Activated T-helper 9 cell treated with anti-CD3 and anti-CD28 coated beads, Interleukin-2, amount 50 U/mL, for 16 hours (primary cell): Measurements from ENCODE around the gene SMIM23.

Experiments
- DNase-seq: peaks from one replicate; pipeline ENCODE4 v3.0.0-alpha.2; 2020; ENCODE audit warnings: low read depth

Gene SMIM23

DNA sequence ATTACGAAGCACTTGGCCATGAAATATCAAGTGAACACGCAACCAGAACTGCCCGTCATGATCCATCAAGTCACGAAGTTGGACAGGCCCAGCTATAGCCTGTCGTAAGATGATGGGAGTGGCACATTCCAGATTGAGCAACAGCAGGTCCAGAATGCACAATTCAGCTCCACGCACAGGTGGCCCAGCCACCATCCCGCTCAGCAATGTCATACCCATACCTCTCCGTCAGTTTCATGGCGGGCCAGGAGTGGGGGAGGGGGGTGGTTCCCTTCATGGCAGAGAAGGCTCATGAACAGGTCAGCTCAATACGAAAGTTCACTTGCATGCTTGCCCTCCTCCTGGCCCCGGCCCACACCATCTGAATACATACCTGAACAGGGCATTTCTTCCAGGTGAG, 34.9 kb downstream of the SMIM23 start:
- no peak for DNase-seq

DNA sequence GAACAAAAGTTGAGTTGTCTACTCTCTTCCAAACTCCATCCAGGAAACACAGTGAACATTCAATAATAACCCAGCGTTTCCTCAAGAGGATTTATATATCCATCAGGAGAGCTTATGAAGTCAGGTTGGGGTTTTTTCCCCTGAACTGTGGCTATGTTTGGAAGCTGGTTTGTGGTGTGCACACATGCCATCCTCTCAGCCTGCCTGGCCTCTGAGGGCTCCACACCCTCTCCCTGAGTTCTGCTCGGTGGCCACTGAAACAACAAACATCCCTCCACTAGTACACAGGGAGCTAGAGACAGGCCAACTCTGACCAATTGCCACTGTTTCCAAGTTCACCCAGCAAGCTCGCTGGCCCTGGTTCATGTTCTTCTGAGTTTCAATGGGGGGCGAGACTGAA, 35.7 kb downstream of the SMIM23 start:
- no peak for DNase-seq

DNA sequence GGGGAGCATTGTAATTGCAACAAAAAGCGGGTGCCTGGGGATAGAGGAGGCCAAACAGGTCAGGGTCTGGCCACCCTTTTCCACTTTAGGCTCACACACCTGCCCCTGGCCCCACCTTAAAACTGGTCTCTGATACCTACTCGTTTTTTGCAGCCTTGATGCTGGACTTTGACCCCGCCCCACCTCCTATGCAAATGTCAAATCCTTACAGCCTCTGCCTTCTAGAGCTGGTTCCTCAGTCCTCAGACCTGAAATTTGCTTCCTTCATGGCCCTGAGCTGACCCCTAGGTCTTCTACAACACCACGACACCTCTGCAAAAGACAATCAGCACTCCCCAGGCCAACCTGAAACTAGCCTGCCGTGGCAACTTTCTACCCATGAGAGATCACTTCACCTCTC, 37.7 kb downstream of the SMIM23 start:
- no peak for DNase-seq

DNA sequence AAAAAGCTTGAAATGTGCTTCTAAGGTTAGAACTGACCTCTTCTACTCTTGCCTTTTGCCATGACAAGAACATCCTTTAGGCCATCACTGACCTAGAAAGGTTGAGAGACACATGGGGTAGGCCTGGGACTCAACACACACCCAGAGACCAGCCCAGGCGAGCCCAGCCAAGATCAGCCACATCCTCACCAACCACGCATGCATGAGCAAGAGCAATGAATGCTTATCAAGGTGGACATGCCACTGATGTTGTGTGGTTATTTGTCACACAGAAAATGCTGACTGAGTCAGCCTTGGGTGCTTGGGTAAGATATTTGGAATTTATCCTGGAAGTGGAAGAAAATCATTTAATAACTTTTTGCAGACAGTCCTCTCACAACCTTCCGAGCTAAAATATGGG, 39.4 kb downstream of the SMIM23 start:
- no peak for DNase-seq

DNA sequence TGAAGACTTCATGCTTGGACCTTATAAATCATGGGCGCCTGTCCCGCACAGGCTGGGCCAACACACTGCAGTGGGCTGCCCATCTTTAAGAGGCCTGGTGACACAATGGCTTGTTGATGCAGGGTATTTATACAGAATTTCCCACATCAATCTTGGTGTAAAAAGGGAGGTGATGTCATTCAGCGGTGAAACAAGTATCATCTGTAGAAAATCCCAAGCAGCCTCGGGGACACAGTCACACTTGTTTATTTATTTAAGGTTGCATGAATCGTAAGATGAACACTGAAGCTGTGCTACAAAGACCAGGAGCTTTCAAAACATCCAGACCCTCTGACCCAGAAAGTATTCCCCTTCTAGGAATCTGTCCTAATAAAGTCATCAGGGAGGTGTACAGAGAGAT, 40.5 kb downstream of the SMIM23 start:
- DNase-seq = no peak

DNA sequence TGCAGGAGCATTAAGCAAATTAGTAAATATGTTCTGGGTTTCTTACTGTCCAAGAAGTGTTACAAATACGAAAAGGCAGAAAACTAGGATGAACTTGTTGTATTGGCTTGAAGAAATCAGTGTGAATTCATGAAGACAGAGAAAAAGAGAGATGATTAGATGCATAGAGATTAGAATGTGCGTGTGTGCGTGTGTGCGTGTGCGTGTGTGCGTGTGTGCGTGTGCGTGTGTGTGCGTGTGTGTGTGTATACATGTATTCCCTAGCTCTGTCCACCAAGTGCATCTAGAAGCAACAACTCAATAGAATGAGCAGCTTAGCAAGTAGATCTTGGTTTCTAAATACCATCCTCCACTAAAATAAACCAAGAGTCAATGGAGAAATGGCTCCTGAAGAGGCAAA, 41.5 kb downstream of the SMIM23 start:
- no peak for DNase-seq

DNA sequence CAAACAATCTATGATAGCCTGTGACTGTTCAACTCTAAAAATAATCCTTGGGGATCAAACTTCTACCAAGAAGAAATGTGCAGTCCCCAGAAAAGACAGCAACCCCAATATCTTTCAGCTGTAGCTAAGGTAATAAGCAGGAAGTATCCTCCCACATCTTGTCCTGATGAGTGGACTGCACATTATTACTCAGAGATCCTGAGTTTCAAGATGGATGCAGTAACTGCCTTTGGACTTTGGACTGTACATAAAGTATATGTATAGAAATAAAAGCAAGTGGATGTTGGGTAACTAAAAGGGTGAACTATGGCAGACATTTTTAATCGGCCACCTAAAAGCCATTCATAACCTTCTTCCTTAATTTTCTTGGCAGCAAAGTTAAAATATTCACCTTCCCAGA, 45.1 kb downstream of the SMIM23 start:
- DNase-seq = no peak

DNA sequence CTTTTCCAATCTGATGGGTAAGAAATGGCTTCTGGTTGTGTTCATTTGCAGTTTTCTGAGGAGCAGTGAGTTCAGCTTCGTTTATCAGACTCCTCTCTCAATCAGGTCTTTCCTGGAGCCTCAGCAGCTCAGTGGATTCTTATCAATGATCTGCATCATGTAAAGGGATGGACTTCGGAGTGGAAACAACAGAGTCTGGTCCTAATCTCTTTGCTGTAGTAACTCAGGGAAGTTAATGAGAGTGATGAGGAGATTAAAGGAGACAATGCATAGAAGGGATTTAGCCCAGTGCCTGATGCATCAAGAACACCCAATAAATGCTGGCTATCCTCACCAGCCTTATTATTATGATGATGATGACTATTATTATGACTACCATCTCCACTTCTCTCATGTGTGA, 47.2 kb downstream of the SMIM23 start:
- DNase-seq = no peak

DNA sequence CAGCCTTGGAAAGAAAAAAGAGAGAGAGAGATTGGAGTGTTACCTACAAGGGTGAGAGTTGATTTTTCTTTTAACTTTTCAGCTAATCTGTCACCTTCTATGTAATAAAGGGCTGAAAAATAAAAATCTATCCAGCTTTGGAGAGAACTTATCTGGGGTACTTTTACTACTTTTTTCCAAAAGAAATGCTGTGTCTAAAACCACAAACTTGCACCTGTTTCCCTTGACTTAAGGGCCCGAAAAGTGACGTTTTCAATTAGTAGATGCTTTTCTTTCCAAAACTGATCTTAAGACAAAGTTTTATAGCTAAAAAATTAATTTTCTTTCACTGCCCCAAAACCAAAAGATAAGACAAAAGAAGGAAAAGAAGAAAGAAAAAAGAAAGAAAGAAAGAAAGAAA, 48.8 kb downstream of the SMIM23 start:
- DNase-seq = no peak

DNA sequence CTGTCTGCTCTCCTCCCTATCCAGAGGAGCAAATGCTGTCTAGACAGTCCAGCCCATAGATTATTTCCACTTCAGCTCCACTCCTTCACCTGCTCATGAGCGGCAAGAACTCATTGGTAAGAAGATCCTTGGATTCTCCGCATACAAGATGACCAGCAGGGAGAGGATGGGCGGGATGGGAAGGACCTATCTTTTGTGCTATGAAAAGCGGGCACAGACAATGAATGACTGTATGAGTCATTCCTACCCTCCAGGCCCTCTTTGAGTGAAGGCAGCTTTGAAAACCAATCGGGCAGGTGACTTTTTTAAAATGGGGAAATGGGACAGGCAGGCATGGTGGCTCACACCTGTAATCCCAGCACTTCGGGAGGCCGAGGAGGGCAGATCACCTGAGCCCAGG, 49.4 kb downstream of the SMIM23 start:
- no peak for DNase-seq

DNA sequence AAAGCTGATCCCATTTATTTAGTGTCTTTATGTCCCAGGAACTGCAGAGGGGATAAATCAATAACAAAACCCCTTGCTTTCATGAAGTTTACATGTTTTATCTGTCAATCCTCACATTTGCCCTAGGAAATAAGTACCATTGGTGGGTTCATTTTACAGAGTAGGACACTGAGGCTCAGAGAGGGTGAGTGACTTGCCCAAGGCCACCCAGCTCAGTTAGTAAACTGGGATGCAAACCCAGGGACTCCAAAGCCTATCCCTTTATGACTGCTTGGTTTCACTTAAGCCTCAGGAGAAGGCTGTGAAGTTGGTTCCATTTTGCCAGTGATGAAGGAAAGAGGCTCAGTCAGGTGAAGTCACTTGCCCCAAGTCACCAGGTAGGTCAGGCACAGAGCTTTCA, 51.9 kb downstream of the SMIM23 start:
- no peak for DNase-seq

DNA sequence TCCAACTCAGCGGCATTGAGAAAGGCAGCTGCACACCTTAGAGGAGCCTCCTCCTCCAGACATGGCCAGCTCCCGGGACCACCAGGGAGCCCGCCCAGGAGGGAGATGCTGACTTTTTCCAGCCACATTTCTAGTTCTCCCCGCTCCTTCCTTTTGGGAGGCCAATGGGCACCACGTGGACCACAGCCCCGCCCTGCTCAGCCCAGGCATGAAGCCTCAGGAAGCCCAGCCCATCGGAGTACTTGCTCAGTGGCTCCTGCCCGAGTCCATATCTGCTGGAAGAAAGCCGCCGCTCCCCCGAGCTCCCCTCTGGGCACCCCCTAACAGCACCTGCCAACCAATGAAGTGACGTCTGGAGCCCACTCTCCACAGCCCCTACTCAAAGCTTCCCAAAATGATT, 52.4 kb downstream of the SMIM23 start:
- no peak for DNase-seq

DNA sequence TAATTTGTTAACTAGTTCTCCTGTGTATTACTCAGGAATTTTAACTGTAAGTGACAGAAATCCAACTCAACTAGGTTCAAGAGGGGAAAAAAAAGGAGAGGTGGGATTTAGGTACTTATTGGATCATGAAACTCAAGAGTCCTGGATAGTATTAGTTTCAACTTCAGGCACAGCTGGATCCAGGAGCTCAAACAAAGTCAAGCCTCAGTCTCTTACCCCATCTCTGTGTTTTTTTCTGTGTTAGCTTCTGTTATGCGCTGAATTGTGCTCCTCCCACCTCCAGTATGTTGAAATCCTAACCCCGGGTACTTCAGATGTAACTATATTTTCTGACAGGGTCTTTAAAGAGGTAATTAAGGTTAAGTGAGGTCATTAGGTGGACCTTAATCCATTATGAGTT, 53.5 kb downstream of the SMIM23 start:
- DNase-seq = no peak

DNA sequence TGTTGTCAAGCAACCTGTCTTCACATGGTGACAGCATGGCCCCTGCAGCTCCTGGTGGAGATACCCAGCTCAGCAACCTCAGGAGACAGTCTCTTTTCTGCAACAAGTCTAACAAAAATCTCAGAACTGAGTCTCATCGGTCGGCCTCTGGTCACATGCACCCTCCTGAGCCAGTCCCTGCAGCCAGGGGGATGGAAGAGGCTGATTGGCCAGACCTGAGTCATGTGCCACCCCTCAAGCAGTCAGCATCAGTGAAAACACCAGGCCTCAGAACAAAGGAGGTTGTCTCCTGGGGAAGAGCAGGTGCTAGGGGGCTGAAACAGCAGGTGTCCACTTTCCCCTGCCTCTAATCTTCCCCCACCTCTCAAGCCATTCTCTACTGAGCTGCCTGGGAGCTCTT, 54.4 kb downstream of the SMIM23 start:
- DNase-seq = no peak
